Stimulated activated CD8-positive, alpha-beta memory T cell treated with anti-CD3 and anti-CD28 coated beads, Interleukin-2, amount 100 ng/mL, for 1 hour (primary cell): ENCODE measurements around the gene DSG2.
"Not testable (repeated sequence)": the region's sequence is repeated elsewhere in the genome, so short reads cannot be mapped to it uniquely, and the experiment has no call there.

Experiments used
- DNase-seq, 2 donors: peaks; one replicate each; pipeline ENCODE4 v3.0.0-alpha.2; 2020; ENCODE audit warnings: low read depth in 2 of 2

DSG2 gene

GRCh38 chr18:31497836-31498573 lies at the start of gene DSG2:
TSS of gene DSG2 (plus strand) at chr18:31498177. CDS start at chr18:31498252, 75 bp downstream.
- no peak for DNase-seq

GRCh38 chr18:31450409-31450808 lies 47.6 kb upstream of the DSG2 start:
- DNase-seq, result no peak

GRCh38 chr18:31451625-31452024 lies 46.4 kb upstream of the DSG2 start:
- no peak for DNase-seq

- no peak for DNase-seq
Measured at GRCh38 chr18:31454066-31454708, 43.8 kb upstream of the DSG2 start.

GRCh38 chr18:31469629-31470028 lies 28.3 kb upstream of the DSG2 start:
- no peak for DNase-seq

- DNase-seq, result no peak
Measured at GRCh38 chr18:31478688-31479087, 19.3 kb upstream of the DSG2 start.

- DNase-seq, result no peak
Measured at GRCh38 chr18:31482051-31482450, 15.9 kb upstream of the DSG2 start.

- DNase-seq, result no peak
Measured at GRCh38 chr18:31483396-31483795, 14.6 kb upstream of the DSG2 start.

- DNase-seq, result no peak
Measured at GRCh38 chr18:31484461-31484860, 13.5 kb upstream of the DSG2 start.

GRCh38 chr18:31486165-31486564 lies 11.8 kb upstream of the DSG2 start:
- no peak for DNase-seq

- no peak for DNase-seq
Measured at GRCh38 chr18:31487246-31488015, 10.5 kb upstream of the DSG2 start.

- no peak for DNase-seq
Measured at GRCh38 chr18:31489311-31489710, 8.7 kb upstream of the DSG2 start.

GRCh38 chr18:31490387-31490786 lies 7.6 kb upstream of the DSG2 start:
- no peak for DNase-seq

GRCh38 chr18:31490833-31491232 lies 7.1 kb upstream of the DSG2 start:
- DNase-seq, result no peak

GRCh38 chr18:31491586-31491985 lies 6.4 kb upstream of the DSG2 start:
- DNase-seq, result no peak

- no peak for DNase-seq
Measured at GRCh38 chr18:31492671-31493070, 5.3 kb upstream of the DSG2 start.

- DNase-seq, result no peak
Measured at GRCh38 chr18:31493171-31493570, 4.8 kb upstream of the DSG2 start.

GRCh38 chr18:31493941-31494340 lies 4.0 kb upstream of the DSG2 start:
- no peak for DNase-seq

- DNase-seq, result not testable (repeated sequence)
Measured at GRCh38 chr18:31494705-31495244, 3.2 kb upstream of the DSG2 start.

GRCh38 chr18:31497404-31497835 lies 557 bp upstream of the DSG2 start:
- no peak for DNase-seq

- DNase-seq, result no peak
Measured at GRCh38 chr18:31498574-31499524, 872 bp downstream of the DSG2 start.
